GM12864 (cell line): ENCODE data around the gene PFDN1.

Experiments
- DNase-seq: peaks from one replicate; pipeline ENCODE4 v3.0.0-alpha.2; 2011; ENCODE audit warnings: low read depth
- H3K4me3 ChIP-seq: 2 replicates; pipeline ENCODE4 v1.5.1; 2011; ENCODE audit warnings: mild to moderate bottlenecking, low read depth, low read length, control low read depth
- CTCF ChIP-seq: IDR thresholded peaks from 2 replicates; pipeline ENCODE4 v1.5.1; 2011; ENCODE audit warnings: low read depth, mild to moderate bottlenecking, moderate library complexity, low read length, control low read depth, inconsistent platforms; ENCODE audit errors: missing control alignments

PFDN1 gene

GRCh38 chr5:140227046-140227445, 75.9 kb downstream of the PFDN1 start:
- no peak for DNase-seq
- H3K4me3 ChIP-seq = no peak overlapping the region
- TF ChIP-seq CTCF = no peak

GRCh38 chr5:140225396-140225795, 77.5 kb downstream of the PFDN1 start:
- no peak for TF ChIP-seq CTCF
- no peak for DNase-seq
- no peak overlapping the region for H3K4me3 ChIP-seq

GRCh38 chr5:140224658-140225057, 78.2 kb downstream of the PFDN1 start:
- DNase-seq = no peak
- no peak overlapping the region for H3K4me3 ChIP-seq
- no peak for TF ChIP-seq CTCF

- no peak for TF ChIP-seq CTCF
- no peak overlapping the region for H3K4me3 ChIP-seq
- no peak for DNase-seq
These were observed 79.3 kb downstream of the PFDN1 start for GRCh38 chr5:140223567-140223966.

GRCh38 chr5:140222416-140222815, 80.5 kb downstream of the PFDN1 start:
- no peak for DNase-seq
- no peak overlapping the region for H3K4me3 ChIP-seq
- TF ChIP-seq CTCF = no peak

- no peak for TF ChIP-seq CTCF
- DNase-seq = no peak
- no peak overlapping the region for H3K4me3 ChIP-seq
These were observed 81.1 kb downstream of the PFDN1 start for GRCh38 chr5:140221697-140222223.

GRCh38 chr5:140220698-140221064, 82.2 kb downstream of the PFDN1 start:
- no peak for TF ChIP-seq CTCF
- H3K4me3 ChIP-seq = no peak overlapping the region
- DNase-seq = no peak
